Measurements from ENCODE around the gene ATP5IF1. TPM values are rescaled to one million over a fixed set of nuclear protein-coding genes. Genes with fewer than 3 reads are reported as not detected.

Gene ATP5IF1
- polyA plus RNA-seq, 1 donor from 2014 or later, result 448 TPM

- TF ChIP-seq TAF1 (IDR thresholded peaks at IDR 0.05; ENCODE audit: low read depth), result no peak
- H2AFZ ChIP-seq (ENCODE audit: low read depth, low read length), result no peak overlapping the region
- no peak overlapping the region for H3K27ac ChIP-seq (ENCODE audit: low read length)
- H3K79me2 ChIP-seq (replicated peaks; ENCODE audit: insufficient read depth, low read length), result peaks cover 25% of the 10 kb centered on the region
- H3K4me3 ChIP-seq (ENCODE audit: low read length), result peak overlapping the region; percentile 99
- no peaks in the 10 kb centered on the region for H4K20me1 ChIP-seq (ENCODE audit: insufficient read depth)
- H3K9me2 ChIP-seq (ENCODE audit: insufficient read depth, low read length), result no peaks in the 10 kb centered on the region
- no peaks in the 10 kb centered on the region for H3K27me3 ChIP-seq (ENCODE audit: insufficient read depth, low read depth, low read length)
- H3K36me3 ChIP-seq (ENCODE audit: insufficient read depth, low read length), result no peaks in the 10 kb centered on the region
- no peaks in the 10 kb centered on the region for H3F3A ChIP-seq (ENCODE audit: insufficient read depth, low read length, poor library complexity, severe bottlenecking)
- H3K4me2 ChIP-seq (ENCODE audit: low read length), result no peak overlapping the region
- no peaks in the 10 kb centered on the region for H3K9me3 ChIP-seq (ENCODE audit: low read length)
- no peak overlapping the region for H3K9ac ChIP-seq (ENCODE audit: low read length)
These were observed 22.8 kb downstream of the ATP5IF1 start for GRCh38 chr1:28258628-28259251.

GRCh38 chr1:28259252-28259933, 23.5 kb downstream of the ATP5IF1 start, which contains the start of gene SESN2:
Gene SESN2 (plus strand): TSS chr1:28259518. CDS start chr1:28259848, 330 bp downstream.
- Histone ChIP-seq H3K79me2 (replicated peaks; ENCODE audit: insufficient read depth, low read length) (peaks cover 25% of the 10 kb centered on the region), H3K9me3 (ENCODE audit: low read length) (no peaks in the 10 kb centered on the region), H2AFZ (ENCODE audit: low read depth, low read length) (peak within 1 kb of the TSS; percentile 90), H3K9ac (ENCODE audit: low read length) (peak within 1 kb of the TSS; percentile 86), H3F3A (ENCODE audit: insufficient read depth, low read length, poor library complexity, severe bottlenecking) (no peaks in the 10 kb centered on the region), H3K4me2 (ENCODE audit: low read length) (peak within 1 kb of the TSS; percentile 44), H3K27ac (ENCODE audit: low read length) (peak within 1 kb of the TSS; percentile 66), H3K36me3 (ENCODE audit: insufficient read depth, low read length) (no peaks in the 10 kb centered on the region), H3K9me2 (ENCODE audit: insufficient read depth, low read length) (no peaks in the 10 kb centered on the region), H3K27me3 (ENCODE audit: insufficient read depth, low read depth, low read length) (no peaks in the 10 kb centered on the region), H3K4me3 (ENCODE audit: low read length) (peak within 1 kb of the TSS; percentile 99), H4K20me1 (ENCODE audit: insufficient read depth) (no peaks in the 10 kb centered on the region)
- peak; percentile 38 for TF ChIP-seq SMC3 (conservative IDR thresholded peaks at IDR 0.05; ENCODE audit: poor library complexity)
- TF ChIP-seq CTCF (IDR thresholded peaks at IDR 0.05; ENCODE audit: poor library complexity, severe bottlenecking), result no peak
- peak; percentile 89 for TF ChIP-seq REST (IDR thresholded peaks at IDR 0.05; ENCODE audit: borderline replicate concordance)
- peak; percentile 94 for TF ChIP-seq POLR2AphosphoS5 (IDR thresholded peaks at IDR 0.05)
- peak; percentile 35 for TF ChIP-seq RAD21 (conservative IDR thresholded peaks at IDR 0.05)
- peak; percentile 77 for TF ChIP-seq TAF1 (IDR thresholded peaks at IDR 0.05; ENCODE audit: low read depth)
- no peak for TF ChIP-seq EP300 (conservative IDR thresholded peaks at IDR 0.05; ENCODE audit: poor library complexity, severe bottlenecking)
- peak; percentile 47 for TF ChIP-seq MXI1 (conservative IDR thresholded peaks at IDR 0.05; ENCODE audit: poor library complexity, severe bottlenecking)
- no peak for TF ChIP-seq EZH2 (IDR thresholded peaks at IDR 0.05; ENCODE audit: borderline replicate concordance, insufficient read depth, low read length, poor library complexity, severe bottlenecking)
